ENCODE measurements around the gene CCNA1.

Gene CCNA1

DNA sequence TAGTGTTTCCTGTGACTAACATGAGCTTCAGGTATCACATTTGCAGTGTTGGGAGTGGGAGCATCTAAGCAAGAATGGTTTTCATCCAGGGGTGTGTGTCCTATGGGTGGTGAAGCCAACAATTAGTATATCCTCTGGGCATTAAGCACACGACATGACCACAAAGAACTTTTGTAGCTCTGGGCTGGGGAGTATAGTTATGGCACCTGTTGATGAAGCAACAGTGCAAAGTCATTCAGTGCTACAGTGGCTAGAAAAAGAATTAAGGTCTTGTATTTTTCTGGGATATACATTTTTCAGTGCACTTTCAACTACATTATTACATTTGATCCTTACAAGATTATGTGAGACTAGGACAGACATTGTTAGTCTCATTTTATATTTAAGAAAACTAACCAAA is 21.8 kb downstream of the CCNA1 start:
- no peaks in the 10 kb centered on the region for H3K9me2 ChIP-seq (replicated peaks; ENCODE audit: low read depth, low read length)
- no peak overlapping the region for H2AFZ ChIP-seq (ENCODE audit: low read length)
- no peaks in the 10 kb centered on the region for H3F3A ChIP-seq (ENCODE audit: low read depth)
- H3K27me3 ChIP-seq (ENCODE audit: insufficient read depth, low read length, poor library complexity, severe bottlenecking): no peaks in the 10 kb centered on the region
- no peaks in the 10 kb centered on the region for H3K36me3 ChIP-seq (ENCODE audit: insufficient read depth, low read length)
- peaks cover 42% of the 10 kb centered on the region for H3K4me1 ChIP-seq (ENCODE audit: insufficient read depth, low read length, poor library complexity, severe bottlenecking)
- TF ChIP-seq, protein P1, sequence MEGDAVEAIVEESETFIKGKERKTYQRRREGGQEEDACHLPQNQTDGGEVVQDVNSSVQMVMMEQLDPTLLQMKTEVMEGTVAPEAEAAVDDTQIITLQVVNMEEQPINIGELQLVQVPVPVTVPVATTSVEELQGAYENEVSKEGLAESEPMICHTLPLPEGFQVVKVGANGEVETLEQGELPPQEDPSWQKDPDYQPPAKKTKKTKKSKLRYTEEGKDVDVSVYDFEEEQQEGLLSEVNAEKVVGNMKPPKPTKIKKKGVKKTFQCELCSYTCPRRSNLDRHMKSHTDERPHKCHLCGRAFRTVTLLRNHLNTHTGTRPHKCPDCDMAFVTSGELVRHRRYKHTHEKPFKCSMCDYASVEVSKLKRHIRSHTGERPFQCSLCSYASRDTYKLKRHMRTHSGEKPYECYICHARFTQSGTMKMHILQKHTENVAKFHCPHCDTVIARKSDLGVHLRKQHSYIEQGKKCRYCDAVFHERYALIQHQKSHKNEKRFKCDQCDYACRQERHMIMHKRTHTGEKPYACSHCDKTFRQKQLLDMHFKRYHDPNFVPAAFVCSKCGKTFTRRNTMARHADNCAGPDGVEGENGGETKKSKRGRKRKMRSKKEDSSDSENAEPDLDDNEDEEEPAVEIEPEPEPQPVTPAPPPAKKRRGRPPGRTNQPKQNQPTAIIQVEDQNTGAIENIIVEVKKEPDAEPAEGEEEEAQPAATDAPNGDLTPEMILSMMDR (conservative IDR thresholded peaks at IDR 0.05; ENCODE audit: low read length): no peak
- no peak for TF ChIP-seq EZH2phosphoT487 (IDR thresholded peaks at IDR 0.05; ENCODE audit: borderline replicate concordance)
- no peaks in the 10 kb centered on the region for H3K79me2 ChIP-seq (ENCODE audit: insufficient read depth, low read length)
- no peak overlapping the region for H3K9ac ChIP-seq (ENCODE audit: low read depth, low read length, poor library complexity, severe bottlenecking)
- no peak overlapping the region for H3K4me2 ChIP-seq (ENCODE audit: low read depth, low read length, poor library complexity, severe bottlenecking)
- no peak overlapping the region for H3K4me3 ChIP-seq (ENCODE audit: low read length, poor library complexity, severe bottlenecking)
- no peaks in the 10 kb centered on the region for H4K20me1 ChIP-seq (ENCODE audit: insufficient read depth, low read length, poor library complexity, severe bottlenecking)
- H3K9me3 ChIP-seq (ENCODE audit: insufficient read depth, low read depth, low read length): no peaks in the 10 kb centered on the region

DNA sequence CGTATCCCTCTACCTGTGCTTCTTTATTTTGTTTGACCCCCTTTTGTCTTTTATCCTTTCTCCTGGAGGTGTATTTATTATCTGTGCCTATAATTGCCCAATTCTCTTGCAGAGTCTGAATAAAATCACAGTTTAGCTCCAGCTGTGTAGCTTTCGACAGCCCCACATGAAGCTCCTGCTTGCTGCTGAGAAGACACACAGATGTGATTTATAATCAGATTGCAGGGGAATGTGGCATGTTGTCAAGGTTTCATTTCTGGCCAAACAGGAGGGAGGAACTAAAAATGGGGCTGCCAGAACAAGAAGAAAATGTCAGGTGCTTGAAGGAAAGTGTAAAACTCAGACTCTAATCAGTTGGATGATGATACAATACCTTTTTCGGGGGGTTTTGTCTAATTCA is 22.7 kb downstream of the CCNA1 start:
- no peaks in the 10 kb centered on the region for H3K9me2 ChIP-seq (replicated peaks; ENCODE audit: low read depth, low read length)

DNA sequence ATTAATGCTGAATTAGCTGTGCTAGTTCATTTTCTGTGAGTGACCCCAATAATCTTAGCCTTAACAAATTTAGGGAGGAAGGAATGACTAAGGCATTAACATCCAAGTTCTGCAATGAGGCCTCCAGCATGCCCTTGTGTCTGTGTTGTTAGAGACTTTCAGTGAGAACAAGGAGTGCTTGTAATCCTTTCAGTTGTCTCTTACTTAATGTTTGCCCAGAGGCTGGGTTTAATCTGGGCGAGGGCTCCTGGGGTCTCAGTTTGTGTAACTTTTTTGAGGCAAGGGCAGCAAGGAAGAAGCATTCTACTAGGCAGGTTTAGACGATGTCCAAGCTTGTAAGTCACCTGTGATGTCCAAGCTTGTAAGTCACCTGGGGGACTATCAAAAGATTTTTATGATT is 24.3 kb downstream of the CCNA1 start:
- Histone ChIP-seq H4K20me1 (ENCODE audit: insufficient read depth, low read length, poor library complexity, severe bottlenecking) (no peaks in the 10 kb centered on the region), H3K4me3 (ENCODE audit: low read length, poor library complexity, severe bottlenecking) (no peak overlapping the region), H3K9me3 (ENCODE audit: insufficient read depth, low read depth, low read length) (no peaks in the 10 kb centered on the region), H2AFZ (ENCODE audit: low read length) (no peak overlapping the region), H3K27me3 (ENCODE audit: insufficient read depth, low read length, poor library complexity, severe bottlenecking) (no peaks in the 10 kb centered on the region), H3K9me2 (replicated peaks; ENCODE audit: low read depth, low read length) (no peaks in the 10 kb centered on the region), H3K4me1 (ENCODE audit: insufficient read depth, low read length, poor library complexity, severe bottlenecking) (peaks cover 28% of the 10 kb centered on the region), H3K79me2 (ENCODE audit: insufficient read depth, low read length) (no peaks in the 10 kb centered on the region), H3K36me3 (ENCODE audit: insufficient read depth, low read length) (no peaks in the 10 kb centered on the region), H3F3A (ENCODE audit: low read depth) (no peaks in the 10 kb centered on the region), H3K9ac (ENCODE audit: low read depth, low read length, poor library complexity, severe bottlenecking) (no peak overlapping the region), H3K4me2 (ENCODE audit: low read depth, low read length, poor library complexity, severe bottlenecking) (no peak overlapping the region)
- TF ChIP-seq EZH2phosphoT487 (IDR thresholded peaks at IDR 0.05; ENCODE audit: borderline replicate concordance): no peak
- TF ChIP-seq, protein P1 (conservative IDR thresholded peaks at IDR 0.05; ENCODE audit: low read length): no peak

More for the DNA sequence above, 22.7 kb downstream of the CCNA1 start:
- Histone ChIP-seq H3K9ac (ENCODE audit: low read depth, low read length, poor library complexity, severe bottlenecking) (no peak overlapping the region), H3K4me3 (ENCODE audit: low read length, poor library complexity, severe bottlenecking) (no peak overlapping the region), H3K4me2 (ENCODE audit: low read depth, low read length, poor library complexity, severe bottlenecking) (no peak overlapping the region), H3K9me3 (ENCODE audit: insufficient read depth, low read depth, low read length) (no peaks in the 10 kb centered on the region), H3K27me3 (ENCODE audit: insufficient read depth, low read length, poor library complexity, severe bottlenecking) (no peaks in the 10 kb centered on the region), H3F3A (ENCODE audit: low read depth) (no peaks in the 10 kb centered on the region), H2AFZ (ENCODE audit: low read length) (no peak overlapping the region), H4K20me1 (ENCODE audit: insufficient read depth, low read length, poor library complexity, severe bottlenecking) (no peaks in the 10 kb centered on the region), H3K4me1 (ENCODE audit: insufficient read depth, low read length, poor library complexity, severe bottlenecking) (peaks cover 42% of the 10 kb centered on the region), H3K36me3 (ENCODE audit: insufficient read depth, low read length) (no peaks in the 10 kb centered on the region), H3K79me2 (ENCODE audit: insufficient read depth, low read length) (no peaks in the 10 kb centered on the region)
- TF ChIP-seq, protein P1 (conservative IDR thresholded peaks at IDR 0.05; ENCODE audit: low read length): no peak
- no peak for TF ChIP-seq EZH2phosphoT487 (IDR thresholded peaks at IDR 0.05; ENCODE audit: borderline replicate concordance)
